ENCODE data around the gene FAM3A. TPM values are rescaled to one million over a fixed set of nuclear protein-coding genes. Genes with fewer than 3 reads are reported as not detected.

FAM3A gene
- total RNA-seq, 2 donors from 2014 or later, result 31.0 to 52.3 TPM

DNA sequence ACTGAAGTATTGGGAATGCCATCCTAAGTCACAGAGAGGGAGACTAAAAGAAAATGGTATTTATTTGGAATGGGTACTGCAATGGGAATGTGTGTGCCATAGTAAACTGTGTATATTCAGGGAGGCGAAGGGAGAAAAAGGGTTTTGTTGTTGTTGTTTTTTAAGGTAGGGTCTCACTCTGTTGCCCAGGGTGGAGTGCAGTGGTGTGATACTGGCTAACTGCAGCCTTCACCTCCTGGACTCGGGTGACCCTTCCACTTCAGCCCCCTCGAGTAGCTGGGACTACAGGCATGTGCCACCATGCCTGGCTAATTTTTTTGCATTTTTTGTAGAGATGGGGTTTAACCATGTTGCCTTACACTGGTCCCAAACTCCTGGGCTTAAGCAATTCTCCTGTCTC, 21.3 kb downstream of the FAM3A start:
- no peak overlapping the region for H3K27ac ChIP-seq
- DNase-seq (ENCODE audit: low spot score) (no peak), ATAC-seq (ENCODE audit: insufficient number of reproducible peaks, low FRiP score, low read depth) (no peak)
- no peaks in the 10 kb centered on the region for H3K9me3 ChIP-seq
- H3K27me3 ChIP-seq (replicated peaks; ENCODE audit: insufficient read depth), result no peaks in the 10 kb centered on the region
- TF ChIP-seq CTCF (IDR thresholded peaks at IDR 0.05), result no peak
- H3K4me1 ChIP-seq (ENCODE audit: control insufficient read depth in 1 of 2, low read depth in 2 of 2), result peaks cover 0 to 4% of the 10 kb centered on the region in 2 donors
- no peak overlapping the region for H3K4me3 ChIP-seq
- H3K36me3 ChIP-seq, result no peaks in the 10 kb centered on the region

DNA sequence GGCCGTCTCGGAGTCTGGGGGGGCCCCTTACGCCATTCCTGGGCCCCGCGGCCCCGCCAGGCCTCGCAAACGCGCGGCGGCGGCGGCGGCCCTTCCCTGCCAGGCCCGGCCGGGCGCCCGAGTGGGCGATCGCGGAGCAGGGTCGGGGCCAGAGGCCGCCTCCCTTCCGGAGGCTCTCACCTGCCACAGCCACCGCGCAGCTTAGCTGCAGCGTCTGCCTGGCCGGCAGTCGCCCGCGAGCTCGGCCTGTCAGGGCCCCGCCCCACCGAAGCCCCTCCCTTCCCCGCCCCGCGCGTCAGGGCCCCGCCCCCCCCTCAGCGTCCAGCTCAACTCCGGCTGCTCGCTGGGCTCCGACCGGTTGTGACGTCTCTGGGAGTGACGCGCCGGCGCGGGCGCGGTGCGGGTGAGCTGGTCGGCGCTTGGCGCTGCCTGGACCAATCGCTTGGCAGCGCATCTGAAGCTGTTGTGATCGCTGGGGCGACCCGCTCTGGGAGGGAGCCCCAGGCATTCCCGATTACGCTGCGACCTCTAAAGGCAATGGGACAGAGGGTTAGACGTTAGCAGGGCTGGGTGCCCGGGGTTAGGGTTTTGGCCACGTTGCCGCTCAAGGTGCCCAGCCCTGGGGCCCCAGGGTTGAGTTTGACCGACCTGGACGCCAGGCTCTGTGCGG, 25.5 kb downstream of the FAM3A start, which contains the start of gene SLC10A3:
Gene SLC10A3, minus strand, starts transcription at position 216 of the 670 bp plus-strand sequence. CDS start 1,689 bp downstream, outside the sequence.
- no peaks in the 10 kb centered on the region for H3K36me3 ChIP-seq
- no peaks in the 10 kb centered on the region for H3K9me3 ChIP-seq
- peak within 1 kb of the TSS; percentile 86 to 96 for H3K27ac ChIP-seq
- H3K27me3 ChIP-seq (replicated peaks; ENCODE audit: insufficient read depth), result no peaks in the 10 kb centered on the region
- peaks cover 0 to 31% of the 10 kb centered on the region in 2 donors for H3K4me1 ChIP-seq (ENCODE audit: control insufficient read depth in 1 of 2, low read depth in 2 of 2)
- no peak for TF ChIP-seq CTCF (IDR thresholded peaks at IDR 0.05)
- H3K4me3 ChIP-seq, result peak within 1 kb of the TSS; percentile 81
- DNase-seq (ENCODE audit: low spot score), result peak; percentile 53
- peak; percentile 84 for ATAC-seq (ENCODE audit: insufficient number of reproducible peaks, low FRiP score, low read depth)

DNA sequence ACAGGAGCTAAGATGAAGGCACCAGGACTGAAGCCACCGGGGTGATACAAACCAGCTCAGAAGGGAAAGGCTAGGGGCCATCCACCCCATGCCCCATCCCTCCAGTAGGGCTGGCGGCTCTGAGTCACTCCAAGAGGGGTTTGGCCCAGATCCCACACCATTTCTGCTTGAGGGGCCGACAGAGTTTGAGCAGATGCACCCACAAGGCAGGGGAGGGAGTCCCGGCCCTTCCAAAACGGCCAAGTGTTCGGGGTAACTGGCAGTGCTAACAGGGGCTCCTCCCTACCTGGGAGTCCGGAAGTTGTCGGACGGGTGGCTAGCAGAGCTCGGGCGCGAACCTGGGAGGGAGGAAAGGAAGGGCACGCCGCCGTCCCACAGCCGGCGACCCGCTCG, 26.0 kb downstream of the FAM3A start:
- Histone ChIP-seq H3K9me3 (no peaks in the 10 kb centered on the region), H3K27me3 (replicated peaks; ENCODE audit: insufficient read depth) (no peaks in the 10 kb centered on the region), H3K27ac (peak overlapping the region; percentile 86 to 96), H3K4me1 (ENCODE audit: control insufficient read depth in 1 of 2, low read depth in 2 of 2) (peaks cover 3 to 37% of the 10 kb centered on the region in 2 donors), H3K4me3 (peak overlapping the region; percentile 81), H3K36me3 (no peaks in the 10 kb centered on the region)
- TF ChIP-seq CTCF (IDR thresholded peaks at IDR 0.05), result no peak
- DNase-seq (ENCODE audit: low spot score) (peak; percentile 15), ATAC-seq (ENCODE audit: insufficient number of reproducible peaks, low FRiP score, low read depth) (no peak)

DNA sequence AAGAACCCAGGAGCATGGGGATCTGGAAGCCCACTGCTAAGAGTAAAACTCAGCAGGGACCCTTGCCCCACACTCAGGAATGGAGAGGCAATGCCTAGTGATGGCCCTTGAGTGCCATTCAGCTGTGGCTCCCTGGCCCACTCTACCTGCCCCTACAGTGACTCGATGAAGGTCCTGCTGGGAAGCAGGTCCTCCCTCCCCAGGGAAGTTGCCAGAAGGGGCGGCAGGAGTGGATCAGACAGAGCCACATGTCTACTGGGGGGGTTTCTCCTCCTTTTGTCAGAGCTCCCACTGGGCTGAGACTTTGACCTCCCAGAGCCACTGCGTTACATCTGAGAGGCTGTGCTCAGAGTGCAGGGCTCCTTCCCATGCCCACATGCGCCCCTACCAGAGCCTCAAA, 26.9 kb downstream of the FAM3A start:
- Histone ChIP-seq H3K27me3 (replicated peaks; ENCODE audit: insufficient read depth) (no peaks in the 10 kb centered on the region), H3K36me3 (peaks cover 5% of the 10 kb centered on the region), H3K27ac (peak overlapping the region in 1 of 2 donors; percentile 96), H3K9me3 (no peaks in the 10 kb centered on the region), H3K4me1 (ENCODE audit: control insufficient read depth in 1 of 2, low read depth in 2 of 2) (peaks cover 3 to 41% of the 10 kb centered on the region in 2 donors), H3K4me3 (peak overlapping the region; percentile 81)
- no peak for ATAC-seq (ENCODE audit: insufficient number of reproducible peaks, low FRiP score, low read depth)
- no peak for TF ChIP-seq CTCF (IDR thresholded peaks at IDR 0.05)
- no peak for DNase-seq (ENCODE audit: low spot score)

GRCh38 chrX:154488336-154489075, 27.5 kb downstream of the FAM3A start:
- Histone ChIP-seq H3K9me3 (no peaks in the 10 kb centered on the region), H3K4me1 (ENCODE audit: control insufficient read depth in 1 of 2, low read depth in 2 of 2) (peaks cover 3 to 41% of the 10 kb centered on the region in 2 donors), H3K27ac (no peak overlapping the region), H3K36me3 (peaks cover 5% of the 10 kb centered on the region), H3K27me3 (replicated peaks; ENCODE audit: insufficient read depth) (no peaks in the 10 kb centered on the region), H3K4me3 (no peak overlapping the region)
- no peak for ATAC-seq (ENCODE audit: insufficient number of reproducible peaks, low FRiP score, low read depth)
- no peak for DNase-seq (ENCODE audit: low spot score)
- TF ChIP-seq CTCF (IDR thresholded peaks at IDR 0.05), result no peak
